SJCRH30 (cell line): ENCODE data around the gene RRP1. TPM values are rescaled to one million over a fixed set of nuclear protein-coding genes. Genes with fewer than 3 reads are reported as not detected.
A peak's percentile ranks its signal among the peaks of the same experiment; 100 is the strongest.

Experiments used
- DNase-seq, 2 experiments: peaks; one replicate each; pipeline ENCODE4 v3.0.0-alpha.2; 2015 to 2020
- H3K27ac ChIP-seq: fragments of 250-450 bp; sonication (Bioruptor Pico); 2 replicates; pipeline ENCODE4 v1.5.1; 2020; ENCODE audit warnings: mild to moderate bottlenecking, moderate library complexity
- H3K27me3 ChIP-seq: fragments of 250-450 bp; sonication (Bioruptor Pico); 2 replicates; pipeline ENCODE4 v1.5.1; 2020; ENCODE audit warnings: mild to moderate bottlenecking, moderate library complexity
- H3K36me3 ChIP-seq: fragments of 250-450 bp; sonication (Bioruptor Pico); 2 replicates; pipeline ENCODE4 v1.5.1; 2020; ENCODE audit warnings: mild to moderate bottlenecking, moderate library complexity
- H3K4me1 ChIP-seq: fragments of 250-450 bp; sonication (Bioruptor Pico); 2 replicates; pipeline ENCODE4 v1.5.1; 2020; ENCODE audit warnings: mild to moderate bottlenecking, moderate library complexity
- H3K4me3 ChIP-seq: fragments of 250-450 bp; sonication (Bioruptor Pico); 2 replicates; pipeline ENCODE4 v1.5.1; 2020; ENCODE audit warnings: mild to moderate bottlenecking, moderate library complexity
- H3K9me3 ChIP-seq: fragments of 250-450 bp; sonication (Bioruptor Pico); replicated peaks from 2 replicates; pipeline ENCODE4 v1.5.1; 2020; ENCODE audit warnings: mild to moderate bottlenecking, moderate library complexity
- total RNA-seq: library from RNA; depleted of rRNA; stranded (reverse); fragments of >200 nt; shearing (Covaris generic); gene quantifications from 2 replicates; pipeline ENCODE4 v1.2.3, GENCODE V29; 2014; rRNA removed

RRP1 gene, protein sequence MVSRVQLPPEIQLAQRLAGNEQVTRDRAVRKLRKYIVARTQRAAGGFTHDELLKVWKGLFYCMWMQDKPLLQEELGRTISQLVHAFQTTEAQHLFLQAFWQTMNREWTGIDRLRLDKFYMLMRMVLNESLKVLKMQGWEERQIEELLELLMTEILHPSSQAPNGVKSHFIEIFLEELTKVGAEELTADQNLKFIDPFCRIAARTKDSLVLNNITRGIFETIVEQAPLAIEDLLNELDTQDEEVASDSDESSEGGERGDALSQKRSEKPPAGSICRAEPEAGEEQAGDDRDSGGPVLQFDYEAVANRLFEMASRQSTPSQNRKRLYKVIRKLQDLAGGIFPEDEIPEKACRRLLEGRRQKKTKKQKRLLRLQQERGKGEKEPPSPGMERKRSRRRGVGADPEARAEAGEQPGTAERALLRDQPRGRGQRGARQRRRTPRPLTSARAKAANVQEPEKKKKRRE
- total RNA-seq: 33.5 and 36.2 TPM in 2 replicates

GRCh38 chr21:43789276-43790009 is at the start of gene RRP1:
RRP1 (plus strand) TSS chr21:43789577; CDS start chr21:43789630, 53 bp downstream.
- peaks cover 4% of the 10 kb centered on the region; the same call in 1 of the 2 replicates for H3K4me1 ChIP-seq
- H3K27me3 ChIP-seq: no peaks in the 10 kb centered on the region
- no peaks in the 10 kb centered on the region for H3K9me3 ChIP-seq
- peaks cover 29% of the 10 kb centered on the region for H3K36me3 ChIP-seq
- H3K27ac ChIP-seq: peak within 1 kb of the TSS; percentile 48
- peak within 1 kb of the TSS; percentile 87 for H3K4me3 ChIP-seq
- peak; percentile 86 to 91 for DNase-seq

- DNase-seq: no peak
- no peak overlapping the region for H3K4me3 ChIP-seq
- peaks cover 5% of the 10 kb centered on the region; the same call in 1 of the 2 replicates for H3K4me1 ChIP-seq
- no peaks in the 10 kb centered on the region for H3K9me3 ChIP-seq
- H3K27ac ChIP-seq: no peak overlapping the region
- H3K27me3 ChIP-seq: no peaks in the 10 kb centered on the region
- H3K36me3 ChIP-seq: peaks cover 6% of the 10 kb centered on the region
These were observed 49.5 kb upstream of the RRP1 start for GRCh38 chr21:43739621-43740435.

GRCh38 chr21:43740497-43741156 is 48.8 kb upstream of the RRP1 start:
- Histone ChIP-seq H3K9me3 (no peaks in the 10 kb centered on the region), H3K36me3 (peaks cover 7% of the 10 kb centered on the region), H3K4me3 (no peak overlapping the region), H3K27me3 (no peaks in the 10 kb centered on the region), H3K4me1 (no peaks in the 10 kb centered on the region), H3K27ac (no peak overlapping the region)
- no peak for DNase-seq

DNA sequence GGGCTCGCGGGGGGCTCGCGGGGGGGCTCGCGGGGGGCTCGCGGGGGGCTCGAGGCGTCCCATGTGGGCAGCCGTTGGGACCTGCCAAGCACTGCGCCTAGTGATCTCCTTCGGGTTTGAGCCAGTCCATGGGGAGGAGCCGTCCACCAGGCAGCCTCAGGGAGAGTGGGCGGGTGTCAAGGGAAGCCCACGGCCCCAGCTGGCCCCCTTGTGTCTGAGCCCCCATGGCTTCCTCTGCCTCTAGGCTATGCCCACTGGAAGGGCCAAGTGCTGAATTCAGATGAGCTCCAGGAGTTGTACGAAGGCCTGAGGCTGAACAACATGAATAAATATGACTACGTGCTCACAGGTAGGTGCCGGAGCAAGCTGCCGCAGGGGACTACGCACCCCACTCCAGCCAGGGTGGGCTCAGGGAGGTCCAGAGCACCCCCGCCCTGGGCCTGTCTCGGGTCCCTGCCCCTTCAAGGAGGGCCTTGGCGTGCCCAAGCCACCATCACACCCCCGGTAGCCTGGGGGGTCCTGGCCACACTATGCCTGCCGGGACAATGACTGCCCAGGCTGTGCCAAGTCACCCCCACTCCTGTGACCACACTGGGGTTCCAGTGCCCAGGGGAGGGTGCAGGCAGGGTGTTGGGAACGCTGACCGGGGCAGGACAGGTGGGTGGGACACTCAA is 47.8 kb upstream of the RRP1 start:
- H3K9me3 ChIP-seq: no peaks in the 10 kb centered on the region
- H3K4me1 ChIP-seq: no peaks in the 10 kb centered on the region
- DNase-seq: no peak
- no peak overlapping the region for H3K27ac ChIP-seq
- H3K36me3 ChIP-seq: peaks cover 12% of the 10 kb centered on the region
- no peaks in the 10 kb centered on the region for H3K27me3 ChIP-seq
- no peak overlapping the region for H3K4me3 ChIP-seq

DNA sequence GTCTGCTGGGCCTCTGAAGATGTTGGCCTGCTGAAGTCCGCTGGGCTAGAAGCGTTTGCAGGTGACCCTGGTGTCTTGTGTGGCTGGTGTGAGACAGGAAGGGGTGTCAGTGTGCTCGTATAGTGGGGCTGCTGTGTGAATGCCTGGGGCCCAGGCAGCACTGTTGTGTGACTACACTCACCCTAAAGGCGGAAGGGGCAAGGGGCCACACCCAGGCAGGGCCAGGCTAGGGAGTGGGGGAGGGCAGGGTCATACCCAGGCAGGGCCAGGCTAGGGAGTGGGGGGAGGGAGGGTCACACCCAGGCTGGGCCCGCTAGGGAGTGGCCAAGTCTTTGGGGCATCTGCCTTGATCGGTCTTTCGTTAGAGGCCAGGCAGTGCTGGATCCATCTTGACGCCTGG is 45.4 kb upstream of the RRP1 start:
- DNase-seq: no peak
- Histone ChIP-seq H3K27ac (no peak overlapping the region), H3K27me3 (no peaks in the 10 kb centered on the region), H3K4me3 (no peak overlapping the region), H3K4me1 (no peaks in the 10 kb centered on the region), H3K9me3 (no peaks in the 10 kb centered on the region), H3K36me3 (peaks cover 12% of the 10 kb centered on the region)

DNA sequence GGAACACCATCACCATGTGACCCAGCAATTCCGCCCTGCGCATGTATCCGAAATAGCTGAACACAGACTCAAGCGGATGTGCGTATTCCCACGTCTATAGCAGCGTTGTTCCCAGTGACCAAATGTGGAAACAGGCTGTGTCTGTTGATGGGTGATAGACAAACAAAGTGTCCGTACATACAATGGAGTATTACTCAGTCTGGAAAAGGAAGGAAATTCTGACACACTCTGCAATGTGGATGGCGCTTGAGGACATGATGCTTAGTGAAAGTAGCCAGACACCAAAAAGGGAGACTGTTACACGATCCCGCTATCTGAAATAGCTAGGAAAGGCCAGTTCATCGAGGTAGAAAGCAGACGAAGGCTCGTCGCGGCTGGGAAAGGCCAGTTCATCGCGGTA is 44.7 kb upstream of the RRP1 start:
- H3K36me3 ChIP-seq: peaks cover 10% of the 10 kb centered on the region
- no peak for DNase-seq

GRCh38 chr21:43745772-43746517 is 43.4 kb upstream of the RRP1 start:
- H3K36me3 ChIP-seq: peaks cover 10% of the 10 kb centered on the region
- no peaks in the 10 kb centered on the region for H3K4me1 ChIP-seq
- H3K27ac ChIP-seq: no peak overlapping the region
- DNase-seq: no peak
- no peak overlapping the region for H3K4me3 ChIP-seq
- no peaks in the 10 kb centered on the region for H3K9me3 ChIP-seq
- H3K27me3 ChIP-seq: no peaks in the 10 kb centered on the region

More for the DNA sequence above, 44.7 kb upstream of the RRP1 start:
- Histone ChIP-seq H3K27me3 (no peaks in the 10 kb centered on the region), H3K4me3 (no peak overlapping the region), H3K9me3 (no peaks in the 10 kb centered on the region), H3K4me1 (no peaks in the 10 kb centered on the region), H3K27ac (no peak overlapping the region)

DNA sequence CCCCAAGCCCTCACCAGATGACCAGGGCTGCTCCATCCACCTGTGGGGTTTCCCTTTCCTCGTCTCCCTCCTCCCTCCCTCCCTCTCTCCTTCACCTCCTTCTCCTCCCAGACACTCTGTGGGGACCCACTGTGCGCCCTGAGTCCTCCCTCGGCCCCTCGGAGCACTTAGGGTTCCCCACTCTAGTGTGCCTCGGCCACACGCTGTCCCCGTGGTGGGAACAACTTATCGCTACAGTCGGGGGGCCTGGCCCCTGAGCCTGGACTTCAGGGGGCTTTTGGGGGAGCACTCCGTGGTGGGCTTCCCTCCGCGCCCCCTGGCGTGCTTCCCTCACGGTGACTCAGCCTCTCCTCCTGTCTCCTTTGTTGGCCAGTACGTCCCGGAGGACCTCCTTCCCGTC is 40.8 kb upstream of the RRP1 start:
- H3K4me1 ChIP-seq: peaks cover 16% of the 10 kb centered on the region
- no peak for DNase-seq
- H3K27me3 ChIP-seq: no peaks in the 10 kb centered on the region
- H3K27ac ChIP-seq: no peak overlapping the region
- no peak overlapping the region for H3K4me3 ChIP-seq
- peaks cover 10% of the 10 kb centered on the region for H3K36me3 ChIP-seq
- no peaks in the 10 kb centered on the region for H3K9me3 ChIP-seq

DNA sequence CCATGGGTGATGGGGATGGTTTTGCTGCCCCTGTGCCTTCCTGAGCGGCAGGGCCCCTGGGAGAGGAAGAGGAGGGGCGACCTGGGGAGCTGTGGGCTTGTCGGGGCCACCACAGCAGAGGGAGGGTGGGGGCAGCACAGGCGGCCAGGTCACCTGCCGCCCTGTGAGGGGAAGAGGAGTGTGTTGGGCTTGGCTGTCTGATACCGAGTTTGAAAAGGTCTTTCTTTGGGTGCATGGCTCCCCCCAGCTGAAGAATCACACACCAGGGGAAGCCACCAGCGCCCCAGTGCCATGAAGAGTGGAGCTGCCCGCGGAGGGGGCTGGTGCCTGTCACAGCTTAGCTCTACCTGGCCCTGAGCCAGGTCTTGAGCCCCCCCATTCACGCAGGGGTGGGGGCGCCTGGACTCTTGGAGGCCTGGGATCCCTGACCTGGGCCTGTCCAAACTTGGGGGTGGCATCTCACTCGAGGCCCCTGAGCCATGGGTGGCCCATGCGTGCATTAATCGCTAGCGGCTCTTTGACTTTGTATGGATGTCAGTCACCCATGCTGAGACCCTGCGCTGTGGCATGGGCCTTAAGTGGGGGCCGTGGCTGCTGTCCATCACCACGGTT is 39.6 kb upstream of the RRP1 start:
- no peaks in the 10 kb centered on the region for H3K27me3 ChIP-seq
- peaks cover 6% of the 10 kb centered on the region; the same call in 1 of the 2 replicates for H3K36me3 ChIP-seq
- no peak overlapping the region for H3K4me3 ChIP-seq
- H3K27ac ChIP-seq: no peak overlapping the region
- peaks cover 16% of the 10 kb centered on the region for H3K4me1 ChIP-seq
- no peak for DNase-seq
- H3K9me3 ChIP-seq: no peaks in the 10 kb centered on the region

DNA sequence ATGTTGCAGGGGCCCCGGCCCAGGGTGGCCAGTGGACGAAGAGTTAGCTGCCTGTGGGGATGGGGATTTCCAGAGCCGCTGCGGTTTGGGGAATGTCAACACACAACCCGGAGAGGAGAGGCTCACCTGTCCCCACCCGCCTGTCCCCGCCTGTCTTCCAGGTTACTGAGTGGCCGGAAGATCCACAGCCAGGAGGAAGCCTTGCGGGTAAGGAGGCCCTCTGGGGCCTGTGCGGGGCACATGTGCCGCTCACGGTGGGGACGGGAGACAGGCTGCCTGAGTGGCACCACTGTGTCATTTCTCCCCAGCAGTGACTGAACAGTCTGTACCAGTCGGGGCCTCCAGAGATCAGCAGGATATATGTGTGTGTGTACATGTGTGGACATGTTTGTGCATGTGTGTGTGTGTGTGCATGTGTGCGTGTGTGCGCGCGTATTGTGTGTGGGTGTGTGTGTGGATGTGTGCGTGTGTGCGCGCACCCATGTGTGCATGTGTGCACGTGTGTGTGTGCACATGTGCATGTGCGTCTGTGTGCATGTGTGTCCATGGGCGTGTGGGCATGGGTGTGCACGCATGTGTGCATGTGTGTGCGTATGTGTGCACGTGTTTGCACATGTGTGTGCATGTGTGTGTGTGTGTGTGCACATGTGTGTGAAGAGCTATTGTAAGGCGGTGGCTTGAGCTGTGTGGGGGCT is 38.9 kb upstream of the RRP1 start:
- Histone ChIP-seq H3K4me3 (no peak overlapping the region), H3K27ac (no peak overlapping the region), H3K4me1 (peaks cover 16% of the 10 kb centered on the region), H3K9me3 (no peaks in the 10 kb centered on the region), H3K36me3 (peaks cover 9% of the 10 kb centered on the region; the same call in 1 of the 2 replicates), H3K27me3 (no peaks in the 10 kb centered on the region)
- DNase-seq: no peak

DNA sequence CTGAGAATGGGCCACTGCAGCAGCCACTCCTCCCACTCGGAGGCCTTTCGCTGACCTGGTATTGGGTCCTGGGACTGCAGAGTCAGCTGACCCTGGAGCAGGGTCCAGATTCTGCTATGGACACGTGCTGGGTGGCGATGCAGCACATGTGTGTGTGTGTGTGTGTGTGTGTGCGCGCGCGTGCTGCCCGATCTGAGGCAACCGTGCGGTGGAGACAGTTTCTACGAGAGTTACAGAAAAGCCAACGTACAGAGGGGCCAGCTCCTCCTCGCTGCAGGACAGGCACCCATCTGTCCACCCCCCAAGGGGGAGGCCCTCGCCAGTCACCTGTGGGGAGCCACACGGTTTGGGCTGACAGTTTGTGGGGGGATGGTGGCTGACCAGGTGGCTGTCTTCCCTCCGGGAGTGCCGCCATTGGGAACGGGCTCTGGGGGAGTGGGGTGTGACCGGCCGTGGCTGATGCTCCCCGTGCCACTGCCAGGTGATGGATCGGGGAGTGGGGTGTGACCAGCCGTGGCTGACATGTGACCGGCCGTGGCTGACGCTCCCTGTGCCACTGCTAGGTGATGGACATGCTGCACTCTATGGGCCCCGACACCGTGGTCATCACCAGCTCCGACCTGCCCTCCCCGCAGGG is 37.3 kb upstream of the RRP1 start:
- H3K27me3 ChIP-seq: no peaks in the 10 kb centered on the region
- H3K9me3 ChIP-seq: no peaks in the 10 kb centered on the region
- H3K36me3 ChIP-seq: 0 out of 2 replicates have a peak, but pooled peaks cover 2% of the 10 kb centered on the region
- DNase-seq: no peak
- peak overlapping the region; percentile 52 for H3K27ac ChIP-seq
- H3K4me1 ChIP-seq: peaks cover 16% of the 10 kb centered on the region
- no peak overlapping the region for H3K4me3 ChIP-seq
